HG03354 (cell line): Measurements from ENCODE around the gene RNF126.
"Not testable (repeated sequence)": the region's sequence is repeated elsewhere in the genome, so short reads cannot be mapped to it uniquely, and the experiment has no call there.

Source experiments
- ATAC-seq: cut with Tn5 transposase; IDR thresholded peaks from one replicate; pipeline ENCODE4 v1.9.1; 2021; ENCODE audit warnings: mild to moderate bottlenecking; ENCODE audit not compliant: unreplicated experiment, poor library complexity, severe bottlenecking

The RNF126 gene

DNA sequence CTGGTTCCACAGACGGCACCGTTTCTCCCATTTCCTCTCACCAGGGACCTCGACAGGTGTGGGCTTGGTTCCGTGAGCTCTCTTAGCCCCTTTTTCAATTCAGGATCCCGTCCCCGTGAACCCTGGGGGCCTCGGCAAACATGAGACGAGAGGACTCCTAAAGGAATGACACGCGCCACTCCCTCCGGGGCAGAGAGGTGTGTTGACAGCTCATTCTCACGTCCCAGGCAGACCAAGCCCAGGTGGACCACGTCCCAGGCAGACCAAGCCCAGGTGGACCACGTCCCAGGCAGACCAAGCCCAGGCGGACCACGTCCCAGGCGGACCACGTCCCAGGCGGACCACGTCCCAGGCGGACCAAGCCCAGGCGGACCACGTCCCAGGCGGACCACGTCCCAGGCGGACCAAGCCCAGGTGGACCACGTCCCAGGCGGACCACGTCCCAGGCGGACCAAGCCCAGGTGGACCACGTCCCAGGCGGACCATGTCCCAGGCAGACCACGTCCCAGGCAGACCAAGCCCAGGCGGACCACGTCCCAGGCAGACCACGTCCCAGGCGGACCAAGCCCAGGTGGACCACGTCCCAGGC, 4.1 kb upstream of the RNF126 start:
- ATAC-seq = not testable (repeated sequence)

DNA sequence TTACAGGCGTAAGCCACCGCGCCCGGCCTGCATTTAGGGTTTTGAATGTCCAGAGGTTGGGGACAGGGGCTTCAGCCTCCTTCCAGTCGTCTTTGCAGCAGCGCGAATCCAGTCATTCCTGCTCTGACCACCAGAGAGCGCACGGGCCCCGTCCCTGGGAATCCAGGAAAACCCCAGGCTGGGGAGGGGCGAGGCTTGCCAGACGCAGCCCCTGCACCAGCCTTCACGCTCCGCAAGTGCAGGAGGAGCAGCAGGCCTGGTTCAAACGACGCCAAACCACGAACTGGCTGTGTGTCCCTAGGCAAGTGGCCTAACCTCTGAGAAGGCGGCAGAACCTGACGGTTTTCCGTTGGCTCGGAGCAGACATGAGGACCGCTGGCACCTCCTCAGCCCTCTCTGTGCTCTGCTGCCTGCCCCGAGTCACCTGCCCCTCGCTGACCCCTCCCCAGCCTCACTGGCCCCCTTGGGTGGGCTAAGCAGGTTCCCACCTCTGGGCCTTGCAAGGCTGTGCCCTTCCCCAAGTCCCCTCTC, 2.0 kb upstream of the RNF126 start:
- ATAC-seq = no peak

DNA sequence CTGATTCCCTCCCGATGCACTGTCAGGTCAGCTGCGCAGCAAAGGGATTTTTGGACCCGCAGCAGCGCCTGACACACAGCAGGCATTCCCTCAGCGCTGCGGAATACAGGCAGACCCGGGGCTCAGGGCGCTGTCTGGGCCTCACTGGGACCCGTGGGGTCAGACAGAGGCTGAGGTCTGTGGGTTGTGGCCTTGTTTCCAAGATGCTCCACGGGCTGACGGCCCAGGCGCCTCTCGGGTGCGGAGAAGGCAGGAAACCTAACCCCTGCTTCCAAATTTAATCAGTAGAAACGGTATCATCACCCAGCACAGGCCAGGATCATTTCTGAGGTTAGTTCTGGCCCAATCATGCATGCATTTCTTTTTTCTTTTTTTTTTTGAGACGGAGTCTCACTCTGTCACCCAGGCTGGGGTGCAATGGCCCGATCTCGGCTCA, 686 bp upstream of the RNF126 start:
- ATAC-seq = no peak

DNA sequence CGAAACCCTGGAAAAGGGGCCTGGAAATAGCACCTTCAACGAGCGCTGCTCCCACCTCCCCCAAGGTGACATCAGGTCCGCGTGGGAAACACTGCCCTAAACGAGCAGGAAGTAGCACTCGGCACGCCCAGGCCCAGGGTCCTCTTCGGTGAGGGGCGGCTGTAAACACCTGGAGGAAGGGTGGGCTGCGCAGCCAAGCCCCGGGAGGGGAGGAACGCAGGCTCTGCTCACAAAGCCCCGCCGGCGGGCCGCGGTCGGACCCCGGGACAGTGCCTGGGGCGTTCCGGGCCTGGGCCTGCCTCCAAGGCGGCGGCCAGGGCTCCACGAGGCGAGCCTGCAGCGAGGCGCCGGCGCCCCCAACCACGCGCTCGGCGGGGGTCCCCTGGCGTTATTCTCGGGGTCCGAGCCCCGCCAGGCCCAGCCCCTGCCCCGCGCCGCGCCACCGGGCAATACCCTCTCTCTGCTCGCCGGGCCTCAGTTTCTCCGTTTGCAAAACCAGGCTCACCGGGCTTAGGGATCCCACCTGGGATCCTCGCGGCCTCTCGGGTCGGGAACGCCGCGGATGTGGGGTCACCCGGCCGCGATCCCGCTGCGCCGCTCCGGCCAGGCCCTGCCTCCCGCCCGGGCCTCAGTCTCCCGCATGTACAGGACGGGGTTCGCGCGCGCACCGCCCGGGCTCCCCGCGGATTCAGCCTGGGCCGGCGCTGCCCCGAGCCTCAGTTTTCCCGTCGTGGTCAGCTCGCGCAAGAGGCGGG, 630 bp downstream of the RNF126 start:
- peak; percentile 20 for ATAC-seq

DNA sequence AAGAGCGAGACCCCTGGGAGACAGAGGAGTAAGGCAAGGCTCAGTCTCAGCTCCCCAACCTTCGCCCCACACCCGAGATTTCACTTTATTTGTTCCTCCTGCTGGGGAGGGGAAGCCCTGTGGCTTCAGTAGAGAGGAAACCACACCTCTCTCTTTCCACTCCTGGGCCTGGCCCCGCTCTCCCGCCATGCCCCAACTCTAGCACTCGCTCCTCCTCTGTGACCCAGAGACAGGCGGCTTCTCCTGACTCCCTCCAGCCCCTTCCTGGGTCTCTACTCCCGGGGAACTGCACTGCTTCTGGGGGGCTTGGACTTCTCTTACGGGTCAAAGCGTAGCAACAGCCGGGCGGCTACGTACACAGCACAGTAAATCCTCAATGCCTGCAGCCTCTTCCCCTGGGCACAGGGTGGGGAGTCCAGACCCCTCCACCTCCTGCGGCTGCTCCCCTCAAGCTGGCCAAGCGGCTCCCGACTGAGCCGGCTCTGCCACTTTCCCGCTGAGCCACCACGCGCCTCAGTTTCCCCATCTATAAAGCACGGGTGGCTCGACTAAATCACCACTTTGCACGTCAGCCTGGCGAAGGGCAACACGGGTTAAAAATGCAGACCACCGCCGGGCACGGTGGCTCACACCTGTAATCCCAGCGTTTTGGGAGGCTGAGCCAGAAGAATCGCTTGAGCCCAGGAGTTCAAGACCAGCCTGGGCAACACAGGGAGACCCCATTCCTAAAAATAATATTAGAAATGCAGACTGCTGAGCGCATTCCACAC, 1.4 kb downstream of the RNF126 start:
- no peak for ATAC-seq

DNA sequence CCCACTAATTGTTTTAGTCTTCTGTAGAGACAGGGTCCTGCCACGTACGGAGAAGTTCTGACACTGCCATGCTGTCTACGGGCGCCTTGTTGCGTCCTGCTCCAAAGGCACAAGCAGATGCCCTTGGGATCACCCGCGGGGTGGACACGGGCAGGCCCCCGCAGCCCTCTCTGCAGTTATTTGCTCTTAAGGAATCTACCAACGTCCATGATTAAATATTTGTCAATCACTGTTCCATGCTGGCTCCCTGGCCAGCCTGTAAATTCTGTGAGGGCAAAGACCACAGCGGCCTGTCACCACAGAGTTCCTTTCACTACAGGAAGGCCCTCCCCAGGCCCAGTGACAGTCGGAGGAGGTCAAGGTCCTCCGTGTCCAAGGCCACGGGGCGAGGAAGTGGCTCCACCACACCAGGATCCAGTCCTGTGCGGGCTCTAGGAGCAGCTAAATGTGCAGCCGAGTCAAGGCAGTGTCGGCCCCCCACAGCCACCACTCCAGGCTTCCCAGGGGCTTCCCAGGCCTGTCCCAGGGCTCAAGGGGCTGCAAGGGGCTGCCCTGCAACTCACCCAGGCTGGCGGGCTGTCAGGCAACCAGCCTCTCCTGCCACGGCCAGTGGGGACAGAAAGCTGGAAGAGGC, 2.1 kb downstream of the RNF126 start:
- ATAC-seq = no peak

DNA sequence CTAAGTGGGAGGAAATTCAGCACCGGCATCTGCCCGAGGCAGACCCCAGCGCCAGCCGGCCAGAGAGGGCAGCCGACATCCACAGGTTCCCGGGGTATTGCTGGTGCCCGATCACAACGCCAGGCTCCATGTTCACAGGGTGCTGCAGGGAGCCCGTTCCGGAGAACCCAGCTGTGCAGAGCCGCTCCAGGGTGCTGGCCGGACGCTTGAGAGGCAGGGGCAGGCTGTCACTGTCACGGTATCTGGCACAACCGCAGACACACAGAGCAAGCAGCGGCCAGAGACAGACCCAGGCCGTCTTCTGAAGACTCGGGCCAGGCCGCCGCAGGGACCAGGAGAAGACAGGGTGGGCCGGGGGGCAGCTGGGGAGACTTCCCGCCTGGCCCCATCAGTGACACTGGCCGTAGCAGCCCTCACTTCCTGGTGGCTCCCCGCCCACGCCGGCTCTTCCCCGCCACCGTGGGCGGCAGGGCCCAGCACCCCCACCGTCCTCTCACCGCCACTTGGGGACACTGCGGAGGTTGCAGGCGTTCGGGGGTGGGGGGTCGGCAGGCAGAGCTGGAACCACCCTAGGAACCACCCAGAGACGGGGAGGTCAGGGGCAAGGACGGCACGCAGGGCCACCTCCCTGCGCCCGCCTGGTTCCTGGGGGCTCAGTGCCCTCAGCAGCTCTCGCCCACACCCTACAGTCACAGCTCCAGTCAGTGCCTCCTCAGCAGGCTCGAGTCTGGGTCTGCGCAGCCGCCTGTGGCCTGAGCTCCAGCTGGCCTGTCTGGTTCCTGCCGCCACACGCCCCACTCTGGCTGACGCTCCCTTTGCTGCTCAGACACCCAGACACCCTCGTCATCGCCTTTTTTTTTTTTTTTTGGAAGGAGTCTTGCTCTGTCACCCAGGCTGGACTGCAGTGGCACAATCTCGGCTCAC, 3.8 kb downstream of the RNF126 start:
- no peak for ATAC-seq

DNA sequence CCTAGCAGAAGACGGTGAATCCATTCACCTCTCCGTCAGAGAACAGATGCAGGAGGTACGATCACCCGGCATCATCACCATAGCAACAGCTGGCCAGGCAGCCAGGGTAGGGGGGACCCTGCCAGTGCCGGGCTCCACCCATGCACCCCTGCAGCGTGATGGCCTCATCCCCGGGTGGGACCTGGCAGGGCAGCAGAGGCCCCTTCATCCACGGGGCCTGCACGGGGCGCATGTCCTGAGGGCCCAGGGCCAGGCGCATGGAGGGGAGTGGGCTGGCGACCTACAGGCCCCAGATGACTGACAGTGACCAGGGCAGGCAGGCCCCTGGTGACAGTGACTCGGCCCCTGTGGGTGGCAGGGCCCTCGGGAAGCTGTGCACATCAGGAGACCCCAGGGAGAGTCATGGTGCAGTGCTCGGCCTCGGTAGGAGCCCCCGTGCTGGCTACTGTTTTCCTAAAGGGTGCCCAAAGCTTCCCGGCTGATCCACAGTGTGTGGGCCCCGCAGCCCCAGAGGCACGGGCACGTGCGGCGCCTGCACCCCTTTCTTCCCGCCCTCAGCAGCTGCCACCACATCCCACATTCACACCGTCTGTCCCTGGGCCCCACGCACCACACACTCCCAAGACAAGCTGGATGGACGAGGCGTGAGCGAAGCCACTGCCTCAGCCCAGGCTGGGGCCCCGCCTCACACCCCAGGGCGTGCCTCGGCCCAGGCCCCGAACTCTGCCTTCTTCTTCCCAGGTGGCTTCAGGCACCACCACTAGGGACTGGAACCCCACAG, 4.8 kb downstream of the RNF126 start:
- no peak for ATAC-seq

DNA sequence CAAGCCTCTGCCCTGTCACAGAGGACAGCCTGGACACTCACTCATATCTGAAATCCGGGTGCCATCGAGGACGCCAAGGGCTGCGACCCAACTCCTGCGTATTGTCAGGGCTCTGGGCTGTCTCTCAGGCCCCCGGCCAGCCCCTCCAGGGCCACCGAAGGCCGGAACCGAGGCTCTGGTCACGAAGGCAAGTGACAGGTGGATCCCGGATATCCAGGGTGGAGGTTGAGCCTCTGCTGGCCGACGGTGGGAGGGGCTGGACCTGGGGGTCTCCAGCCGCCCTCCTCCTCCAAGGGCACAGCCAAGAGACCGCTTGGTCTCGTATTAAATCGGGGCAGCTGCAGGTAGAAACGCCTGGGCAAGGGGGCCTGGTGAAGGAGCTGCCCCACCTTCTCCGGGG, 5.4 kb downstream of the RNF126 start:
- ATAC-seq = no peak

DNA sequence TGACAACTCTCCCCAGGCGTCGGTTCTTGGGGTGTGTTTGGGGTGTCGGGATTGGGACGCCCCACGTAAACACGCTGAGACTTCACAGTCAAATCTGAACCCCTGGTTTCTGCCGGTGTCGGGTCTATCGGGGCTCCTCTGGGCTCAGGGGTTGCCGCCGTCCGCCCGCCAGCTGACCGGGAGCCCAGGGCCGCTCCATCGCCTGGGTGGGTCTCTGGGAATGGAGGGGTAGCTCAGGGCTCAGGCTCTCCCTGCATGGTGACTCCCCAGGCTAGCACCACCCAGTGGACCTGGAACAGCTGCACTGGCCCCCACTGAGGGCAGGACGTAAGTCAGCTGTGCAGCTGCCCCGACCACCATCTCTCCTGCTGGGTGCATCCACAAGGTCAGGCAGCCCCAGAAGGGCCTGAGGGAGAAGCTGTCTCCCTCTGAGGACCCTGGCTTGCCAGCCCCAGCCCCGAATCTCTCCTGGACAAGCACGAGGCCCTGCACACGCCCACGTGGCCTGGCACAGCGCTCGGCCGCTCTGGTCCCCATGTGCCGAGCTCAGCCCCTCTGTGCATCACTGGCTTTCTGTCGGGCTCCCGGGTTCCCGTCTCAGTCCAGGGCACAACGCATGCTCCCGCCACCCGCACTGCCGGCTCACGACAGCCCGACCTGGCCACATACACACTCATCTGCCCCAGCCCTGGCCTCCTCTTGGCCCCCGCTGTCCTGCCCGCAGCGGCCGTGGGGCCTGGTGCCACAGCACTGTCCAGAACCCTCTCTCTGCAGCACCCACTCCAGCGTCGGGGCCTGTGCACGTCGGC, 6.1 kb downstream of the RNF126 start:
- ATAC-seq = no peak

DNA sequence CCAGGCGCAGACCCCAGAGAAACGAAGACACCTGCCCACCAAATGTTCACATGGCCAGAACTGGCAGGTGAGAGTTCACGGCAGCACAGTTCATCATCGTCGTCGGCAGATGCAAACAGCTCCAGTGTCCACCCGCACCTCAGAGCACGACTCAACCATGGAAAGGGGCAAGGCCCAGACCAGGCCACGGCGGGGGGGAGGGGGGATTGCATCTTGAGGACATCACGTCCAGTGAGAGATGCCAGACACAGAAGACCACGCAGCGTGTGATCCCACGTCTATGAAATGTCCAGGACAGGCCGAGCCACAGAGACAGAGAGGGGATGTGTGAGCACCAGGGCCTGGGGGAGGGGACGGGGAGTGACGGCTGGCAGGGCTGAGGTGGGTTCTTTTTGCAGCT, 7.3 kb downstream of the RNF126 start:
- ATAC-seq = no peak

DNA sequence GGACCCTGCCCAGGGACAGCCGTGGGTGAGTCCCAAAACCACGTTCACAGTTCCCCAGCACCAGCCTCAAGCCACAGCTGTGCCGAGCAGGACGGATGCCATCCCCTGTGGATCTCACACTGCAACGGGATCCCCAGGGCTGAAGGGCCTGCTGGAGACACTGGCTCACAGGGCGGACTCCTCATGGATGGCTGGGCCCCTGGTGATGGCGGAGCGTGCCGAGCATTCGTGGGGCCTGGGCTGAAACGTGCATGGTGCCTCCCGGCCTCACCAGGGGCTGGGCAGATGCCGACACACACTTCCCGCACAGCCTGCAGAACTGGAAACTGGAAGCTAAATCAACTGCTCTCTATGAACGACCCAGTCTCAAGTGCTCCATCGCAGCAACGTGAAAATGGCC, 9.6 kb downstream of the RNF126 start:
- no peak for ATAC-seq

DNA sequence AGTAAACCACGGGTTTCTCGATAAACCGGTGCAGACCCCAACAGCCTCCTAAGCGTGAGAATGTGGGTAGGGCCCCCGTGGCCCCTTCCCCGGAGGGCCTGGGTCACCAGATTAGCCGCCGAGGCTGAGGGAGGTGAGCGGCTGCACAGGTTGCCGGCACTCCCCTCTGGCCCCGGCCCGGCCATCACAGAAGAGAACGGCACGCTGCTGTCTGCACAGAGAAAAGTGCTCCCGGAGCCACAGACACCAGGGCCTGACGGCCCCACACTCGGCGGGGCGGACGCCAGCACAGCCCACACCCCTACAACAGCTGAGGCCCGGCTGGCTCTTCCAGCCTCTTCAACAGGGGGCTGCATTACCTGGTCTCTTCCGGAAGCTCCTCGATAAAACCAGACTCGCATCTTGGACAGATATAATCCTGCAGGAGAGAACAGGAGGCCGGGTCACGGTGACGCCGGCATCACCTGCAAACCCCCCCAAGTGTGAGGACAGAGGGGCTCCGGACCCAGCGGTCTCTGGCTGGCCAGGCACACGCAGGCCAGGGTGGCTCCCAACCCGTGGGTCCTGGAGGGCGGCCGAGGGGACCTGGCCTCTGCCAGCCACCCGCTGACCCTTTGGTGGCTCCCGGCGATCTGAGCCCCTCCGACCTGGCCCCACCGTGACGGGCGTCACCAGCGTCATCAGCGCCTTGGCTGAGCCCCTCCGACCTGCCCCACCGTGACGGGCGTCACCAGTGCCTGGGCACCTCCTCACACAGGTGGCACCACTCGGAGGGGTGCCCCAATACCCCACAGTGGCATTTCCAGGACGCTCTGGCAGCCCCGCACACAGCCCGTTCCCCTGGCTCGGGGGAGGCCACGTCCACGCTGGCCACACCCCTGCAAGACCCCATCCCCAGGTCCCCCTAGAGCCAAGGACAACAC, 10.3 kb downstream of the RNF126 start:
- ATAC-seq = no peak

DNA sequence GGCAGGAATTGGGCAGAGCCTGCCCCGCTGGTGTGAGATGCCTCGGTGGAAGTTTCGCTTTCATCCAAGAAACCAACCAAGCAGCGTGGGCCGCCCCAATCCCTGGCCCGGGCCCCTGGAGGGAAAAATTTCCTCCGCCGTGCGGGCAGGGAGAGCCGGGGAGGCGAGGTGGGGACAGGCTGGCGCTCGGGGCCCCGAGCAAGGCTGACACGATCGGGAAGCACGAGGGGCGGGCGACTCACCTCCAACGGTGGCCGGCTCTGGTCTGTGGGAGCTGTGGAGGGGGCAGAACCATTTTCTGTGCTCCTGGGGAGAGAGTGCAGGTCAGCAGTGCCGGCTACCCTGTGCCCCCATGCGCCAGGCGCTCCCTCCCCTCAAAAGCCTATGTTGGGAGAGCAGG, 11.0 kb downstream of the RNF126 start:
- no peak for ATAC-seq

DNA sequence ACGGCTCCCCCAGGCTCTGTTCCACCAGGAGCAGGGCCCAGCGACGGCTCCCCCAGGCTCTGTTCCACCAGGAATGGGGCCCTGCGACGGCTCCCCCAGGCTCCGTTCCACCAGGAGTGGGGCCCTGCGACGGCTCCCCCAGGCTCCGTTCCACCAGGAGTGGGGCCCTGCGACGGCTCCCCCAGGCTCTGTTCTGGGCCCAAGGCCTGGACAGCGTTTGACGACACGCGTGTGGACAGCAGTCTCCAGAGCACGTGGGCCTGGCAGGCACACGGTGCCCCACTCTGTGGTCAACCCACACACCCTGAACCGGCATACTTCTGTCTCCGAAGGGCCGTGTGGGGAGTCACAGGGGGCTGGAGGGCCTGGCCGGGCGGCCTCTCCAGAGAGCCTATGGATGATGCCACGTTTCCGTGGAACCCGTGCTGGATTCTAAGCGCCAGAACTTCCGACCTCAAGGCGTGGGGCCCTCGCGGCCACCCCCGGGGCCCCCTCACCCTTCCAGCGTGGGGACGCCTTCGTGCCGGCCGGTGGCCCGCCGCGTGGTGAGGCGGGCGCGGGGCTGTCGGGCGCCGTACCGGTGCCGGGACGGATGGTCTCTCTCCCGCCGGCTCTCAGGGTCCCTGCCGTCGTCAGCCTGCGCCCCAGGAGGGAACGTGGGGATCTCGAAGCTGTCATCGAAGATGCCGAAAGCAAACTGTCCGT, 11.7 kb downstream of the RNF126 start:
- ATAC-seq = no peak

DNA sequence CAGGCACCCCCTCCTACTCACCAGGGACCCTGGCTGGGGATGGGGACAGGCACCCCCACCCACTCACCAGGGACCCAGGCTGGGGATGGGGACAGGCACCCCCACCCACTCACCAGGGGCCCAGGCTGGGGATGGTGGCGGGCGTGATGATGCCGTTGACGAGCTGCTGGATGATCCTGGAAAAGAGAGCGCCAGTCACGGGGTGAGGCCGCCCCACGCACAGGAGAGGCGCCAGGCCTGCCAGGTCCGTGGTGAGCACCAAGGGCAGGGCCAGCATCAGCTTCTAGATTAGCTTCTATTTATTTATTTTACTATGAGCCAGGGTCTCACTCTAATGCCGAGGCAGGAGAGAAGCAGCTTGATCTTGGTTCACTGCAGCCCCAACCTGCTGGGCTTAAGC, 12.9 kb downstream of the RNF126 start:
- ATAC-seq = no peak
